Gastrocnemius medialis (tissue), 4 donors: ENCODE data around the gene DNAL4. TPM values are rescaled to one million over a fixed set of nuclear protein-coding genes. Genes with fewer than 3 reads are reported as not detected.

Experiments used
- ATAC-seq, 2 donors: fragments of 150-250 bp; one replicate each; pipeline ENCODE4 v1.9.1; 2016
- DNase-seq, 2 donors: peaks; one replicate each; pipeline ENCODE4 v3.0.0-alpha.2; 2019
- H3K27ac ChIP-seq, 4 donors: fragments of 200-600 bp; sonication (generic); 1 replicate in 1 of 4; 2 replicates in 3 of 4; pipeline ENCODE4 v1.5.1; 2016 to 2018; ENCODE audit warnings: mild to moderate bottlenecking in 2 of 4, moderate library complexity in 1 of 4
- H3K27me3 ChIP-seq, 3 donors: fragments of 200-600 bp; sonication (generic) in 2 of 3; 1 replicate in 1 of 3; 2 replicates in 2 of 3; pipeline versions ENCODE4 v1.5.1 to v1.6.0; 2016 to 2019; ENCODE audit warnings: mild to moderate bottlenecking in 1 of 3, moderate library complexity in 1 of 3
- H3K36me3 ChIP-seq, 2 donors: fragments of 200-600 bp; sonication (generic) in 1 of 2; one replicate each; pipeline ENCODE4 v1.5.1; 2017 to 2018
- H3K4me1 ChIP-seq, 2 donors: fragments of 200-600 bp; sonication (generic) in 1 of 2; one replicate each; pipeline ENCODE4 v1.5.1; 2016 to 2017; ENCODE audit warnings: mild to moderate bottlenecking in 2 of 2
- H3K4me3 ChIP-seq, 4 donors: fragments of 200-600 bp; sonication (generic) in 3 of 4; 1 replicate in 1 of 4; 2 replicates in 3 of 4; pipeline ENCODE4 v1.5.1; 2016 to 2019; ENCODE audit warnings: mild to moderate bottlenecking in 2 of 4
- H3K9me3 ChIP-seq, 3 donors: fragments of 200-600 bp; sonication (generic) in 2 of 3; 1 replicate in 1 of 3; 2 replicates in 2 of 3; pipeline ENCODE4 v1.5.1; 2016 to 2019
- POLR2A ChIP-seq, 2 donors: fragments of 450-650 bp; IDR thresholded peaks; one replicate each; pipeline ENCODE4 v1.6.1; 2017; ENCODE audit warnings: antibody characterized with exemption in 2 of 2, mild to moderate bottlenecking in 2 of 2, moderate library complexity in 2 of 2
- in situ Hi-C, 4 donors: fragments of 200-750 bp; cut with MboI; loops; one replicate each; pipeline versions ENCODE4 v1.15.0 to v1.8.0; 2017; ENCODE audit warnings: low sequenced_read_pairs in 4 of 4
- intact Hi-C: fragments of 100-400 bp; cut with DNase I; formaldehyde crosslinking; loops from one replicate; pipeline ENCODE4 v1.15.1; 2023; ENCODE audit warnings: low total_unique reads
- total RNA-seq, 4 donors: library from RNA; depleted of rRNA; stranded (reverse); fragments of >200 nt; gene quantifications; one replicate each; pipeline versions ENCODE4 v1.1.0 to v1.2.3, GENCODE V29; 2016
- TF ChIP-seq, protein P1 (sequence below), 5 experiments: fragments of 450-650 bp in 3 of 5; fragments of 200-600 bp in 2 of 5; sonication (generic) in 2 of 5; IDR thresholded peaks in 4 of 5; conservative IDR thresholded peaks in 1 of 5; 1 replicate in 4 of 5; 2 replicates in 1 of 5; pipeline ENCODE4 v1.5.1; 2016 to 2019; ENCODE audit warnings: antibody characterized with exemption in 5 of 5, mild to moderate bottlenecking in 3 of 5, moderate library complexity in 3 of 5

DNAL4 gene
- total RNA-seq, 4 donors from 2014 or later, result 5.7 to 7.2 (median 6.7) TPM

DNA sequence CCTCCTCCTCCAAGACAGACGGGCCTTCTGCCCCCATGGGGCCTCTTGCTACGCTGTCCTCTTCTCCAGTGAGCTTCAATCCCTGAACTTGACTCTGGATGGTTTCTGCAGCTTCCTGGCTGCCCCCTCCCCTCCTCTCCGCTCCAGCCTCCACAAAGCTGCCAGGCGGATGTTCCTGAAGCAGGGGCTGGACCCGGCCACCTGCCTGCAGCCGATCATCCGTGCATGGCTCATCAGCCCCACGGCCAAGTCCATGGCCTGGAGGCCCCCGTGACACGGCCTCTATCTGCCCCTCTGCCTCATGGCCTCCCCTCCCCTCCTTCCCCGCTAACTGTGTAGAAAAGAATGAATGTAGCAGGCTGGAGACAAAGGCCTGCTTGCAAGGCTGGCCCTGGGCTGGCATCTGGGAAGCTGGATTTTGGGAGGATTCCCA, 31.4 kb downstream of the DNAL4 start:
- Histone ChIP-seq H3K36me3 (no peaks in the 10 kb centered on the region), H3K4me1 (peaks cover 4 to 11% of the 10 kb centered on the region in 2 donors), H3K27me3 (peaks cover 0 to 14% (median 8%) of the 10 kb centered on the region in 3 donors), H3K4me3 (no peak overlapping the region), H3K9me3 (no peaks in the 10 kb centered on the region), H3K27ac (no peak overlapping the region)
- DNase-seq (no peak), ATAC-seq (no peak)
- in situ Hi-C loops (no loop called here), intact Hi-C loops (loop anchor here (10.0 kb wide), 1 partner anchor 112 kb away; the partner anchor contains the start of gene CBX6)
- TF ChIP-seq, protein P1, sequence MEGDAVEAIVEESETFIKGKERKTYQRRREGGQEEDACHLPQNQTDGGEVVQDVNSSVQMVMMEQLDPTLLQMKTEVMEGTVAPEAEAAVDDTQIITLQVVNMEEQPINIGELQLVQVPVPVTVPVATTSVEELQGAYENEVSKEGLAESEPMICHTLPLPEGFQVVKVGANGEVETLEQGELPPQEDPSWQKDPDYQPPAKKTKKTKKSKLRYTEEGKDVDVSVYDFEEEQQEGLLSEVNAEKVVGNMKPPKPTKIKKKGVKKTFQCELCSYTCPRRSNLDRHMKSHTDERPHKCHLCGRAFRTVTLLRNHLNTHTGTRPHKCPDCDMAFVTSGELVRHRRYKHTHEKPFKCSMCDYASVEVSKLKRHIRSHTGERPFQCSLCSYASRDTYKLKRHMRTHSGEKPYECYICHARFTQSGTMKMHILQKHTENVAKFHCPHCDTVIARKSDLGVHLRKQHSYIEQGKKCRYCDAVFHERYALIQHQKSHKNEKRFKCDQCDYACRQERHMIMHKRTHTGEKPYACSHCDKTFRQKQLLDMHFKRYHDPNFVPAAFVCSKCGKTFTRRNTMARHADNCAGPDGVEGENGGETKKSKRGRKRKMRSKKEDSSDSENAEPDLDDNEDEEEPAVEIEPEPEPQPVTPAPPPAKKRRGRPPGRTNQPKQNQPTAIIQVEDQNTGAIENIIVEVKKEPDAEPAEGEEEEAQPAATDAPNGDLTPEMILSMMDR (IDR thresholded peaks at IDR 0.05 in 4 of 5, conservative IDR thresholded peaks at IDR 0.05 in 1 of 5), result no peak
- TF ChIP-seq POLR2A (IDR thresholded peaks at IDR 0.05), result no peak

DNA sequence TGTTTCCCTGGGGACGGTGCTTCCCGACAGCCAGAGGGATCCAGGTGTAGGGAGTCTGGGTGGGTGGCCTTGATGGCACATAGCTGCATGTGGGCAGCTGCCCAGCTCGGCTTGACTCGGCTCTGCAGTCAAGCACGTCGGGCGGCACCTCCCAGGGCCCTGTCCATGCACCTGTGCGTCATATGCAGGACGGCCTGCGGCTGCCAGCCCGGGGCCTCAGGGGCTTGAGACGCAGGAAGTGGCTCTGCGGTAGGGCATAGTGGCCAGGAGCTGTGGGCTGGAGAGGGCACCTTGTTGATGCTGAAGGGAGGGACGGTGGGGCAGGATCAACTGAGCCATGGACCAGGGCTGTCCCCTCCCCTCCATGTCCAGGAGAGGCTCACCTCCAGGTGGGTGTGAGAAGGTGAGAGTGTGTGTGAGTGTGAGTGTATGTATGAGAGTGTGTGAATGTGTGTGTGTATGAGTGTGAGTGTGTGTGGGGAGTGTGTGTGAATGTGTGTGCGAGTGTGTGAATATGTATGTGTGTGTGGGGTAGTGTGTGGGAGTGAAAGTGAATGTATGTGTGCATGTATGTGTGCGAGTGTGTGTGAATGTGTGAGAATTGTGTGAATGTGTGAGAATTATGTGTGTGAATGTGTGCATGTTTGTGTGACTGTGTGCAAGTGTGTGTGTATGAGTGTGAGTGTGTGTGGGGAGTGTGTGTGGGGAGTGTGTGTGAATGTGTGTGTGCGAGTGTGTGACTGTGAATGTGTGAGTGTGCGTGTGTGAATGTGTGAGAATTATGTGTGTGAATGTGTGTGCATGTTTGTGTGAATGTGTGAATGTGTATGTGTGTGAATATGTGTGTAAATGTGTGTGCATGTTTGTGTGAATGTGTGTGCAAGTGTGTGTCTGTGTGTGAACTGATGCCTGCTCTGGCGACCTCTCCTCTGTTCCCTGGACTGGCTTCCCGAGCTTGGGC, 32.5 kb downstream of the DNAL4 start:
- TF ChIP-seq POLR2A (IDR thresholded peaks at IDR 0.05), result no peak
- TF ChIP-seq, protein P1 (IDR thresholded peaks at IDR 0.05 in 4 of 5, conservative IDR thresholded peaks at IDR 0.05 in 1 of 5), result no peak
- DNase-seq, result no peak
- H3K36me3 ChIP-seq, result no peaks in the 10 kb centered on the region
- intact Hi-C loops, result loop anchor here (10.0 kb wide), 1 partner anchor 113 kb away; the partner anchor contains the start of gene CBX6
- no peak overlapping the region for H3K27ac ChIP-seq
- peaks cover 0 to 14% (median 8%) of the 10 kb centered on the region in 3 donors for H3K27me3 ChIP-seq
- in situ Hi-C loops, result no loop called here
- H3K9me3 ChIP-seq, result no peaks in the 10 kb centered on the region
- H3K4me3 ChIP-seq, result no peak overlapping the region
- H3K4me1 ChIP-seq, result peaks cover 4 to 15% of the 10 kb centered on the region in 2 donors
- no peak for ATAC-seq

DNA sequence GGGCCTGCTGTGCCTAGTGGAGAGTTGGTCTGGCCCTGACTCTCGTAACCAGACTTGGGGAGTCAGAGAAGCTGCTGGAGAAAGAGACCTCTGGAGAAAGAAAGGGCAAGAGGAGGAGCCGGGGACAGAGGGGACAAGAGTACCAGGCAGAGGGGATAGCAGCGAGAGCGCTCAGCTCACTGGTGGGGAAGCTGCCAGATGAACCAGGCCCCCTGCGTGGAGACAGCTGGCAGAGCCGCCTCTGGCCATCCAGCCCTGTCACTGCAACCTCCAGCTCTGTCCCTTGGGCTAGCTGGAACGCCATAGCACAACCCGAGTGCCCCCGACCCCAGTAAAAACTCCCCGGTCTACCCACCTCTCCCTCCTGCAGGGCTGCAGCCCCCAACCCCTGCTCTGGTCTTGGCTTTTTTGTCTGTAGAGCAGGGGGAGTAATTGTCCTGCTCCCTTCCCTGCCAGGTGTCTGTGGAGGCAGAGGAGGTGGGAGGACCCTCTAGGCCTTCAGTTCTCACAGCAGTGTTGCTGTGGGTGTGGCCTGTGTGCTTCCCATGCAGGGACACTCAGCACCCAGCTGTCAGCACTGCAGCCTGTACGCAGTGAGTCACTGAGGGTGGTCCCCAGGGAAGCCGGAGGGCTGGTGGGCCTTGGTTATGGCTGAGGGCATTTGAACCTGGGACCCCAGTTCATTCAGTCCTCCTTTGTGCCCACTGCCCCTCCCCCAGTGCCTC, 33.3 kb downstream of the DNAL4 start:
- H3K27ac ChIP-seq, result no peak overlapping the region
- H3K9me3 ChIP-seq, result no peaks in the 10 kb centered on the region
- intact Hi-C loops (loop anchor here (10.0 kb wide), 1 partner anchor 114 kb away; the partner anchor contains the start of gene CBX6), in situ Hi-C loops (no loop called here)
- H3K4me1 ChIP-seq, result peaks cover 0 to 15% of the 10 kb centered on the region in 2 donors
- H3K4me3 ChIP-seq, result no peak overlapping the region
- no peak for ATAC-seq
- no peaks in the 10 kb centered on the region for H3K36me3 ChIP-seq
- DNase-seq, result no peak
- TF ChIP-seq POLR2A (IDR thresholded peaks at IDR 0.05), result no peak
- TF ChIP-seq, protein P1 (IDR thresholded peaks at IDR 0.05 in 4 of 5, conservative IDR thresholded peaks at IDR 0.05 in 1 of 5), result no peak
- peaks cover 0 to 11% (median 4%) of the 10 kb centered on the region in 3 donors for H3K27me3 ChIP-seq

DNA sequence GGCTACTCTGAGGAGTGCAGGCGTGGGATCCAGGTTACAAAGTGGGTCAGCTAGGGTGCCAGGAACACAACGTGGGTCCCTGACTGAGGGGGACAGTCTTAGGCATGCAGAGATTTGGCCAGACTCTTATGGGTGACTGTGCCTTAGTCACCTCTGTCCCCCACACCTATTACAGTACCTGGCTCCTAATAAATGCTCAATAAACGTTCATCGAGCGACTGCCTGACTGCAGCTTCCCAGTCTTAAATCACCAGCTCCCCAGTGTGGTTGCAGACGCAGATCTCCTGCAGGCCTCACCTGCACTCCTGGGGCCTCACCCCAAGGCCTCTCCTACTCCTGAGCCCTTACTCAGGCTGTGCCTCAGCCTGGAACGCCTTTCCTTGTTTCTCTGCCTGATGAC, 34.9 kb downstream of the DNAL4 start:
- Histone ChIP-seq H3K4me1 (peaks cover 4 to 14% of the 10 kb centered on the region in 2 donors), H3K9me3 (no peaks in the 10 kb centered on the region), H3K27me3 (no peaks in the 10 kb centered on the region), H3K27ac (no peak overlapping the region), H3K4me3 (no peak overlapping the region), H3K36me3 (no peaks in the 10 kb centered on the region)
- DNase-seq (no peak), ATAC-seq (no peak)
- in situ Hi-C loops (no loop called here), intact Hi-C loops (loop anchor here (10.0 kb wide), 2 partner anchors 476 to 766 kb away; partner anchors contain the start of gene ATF4)
- TF ChIP-seq, protein P1 (IDR thresholded peaks at IDR 0.05 in 4 of 5, conservative IDR thresholded peaks at IDR 0.05 in 1 of 5), result no peak
- TF ChIP-seq POLR2A (IDR thresholded peaks at IDR 0.05), result no peak
